SK-N-SH treated with all-trans-retinoic acid at 6 μM for 48 hours (cell line): ENCODE data around the gene CFL1.

Experiments used
- ATAC-seq: fragments of 200-7000 bp; cut with Tn5 transposase; 3 replicates; pipeline ENCODE4 v1.9.1; 2020; ENCODE audit warnings: mild to moderate bottlenecking, moderate library complexity
- ARNTL ChIP-seq: fragments of 450-650 bp; formaldehyde crosslinking; IDR thresholded peaks from 2 replicates; pipeline ENCODE4 v1.5.0; 2020; ENCODE audit warnings: low read depth, mild to moderate bottlenecking, moderate library complexity, borderline replicate concordance
- BACH2 ChIP-seq: fragments of 250-450 bp; sonication (Bioruptor Pico); IDR thresholded peaks from 2 replicates; pipeline ENCODE4 v1.9.0; 2021; ENCODE audit warnings: mild to moderate bottlenecking, borderline replicate concordance
- CSDC2 ChIP-seq: fragments of 250-450 bp; sonication (Bioruptor Pico); IDR thresholded peaks from 2 replicates; pipeline ENCODE4 v1.5.0; 2020; ENCODE audit warnings: mild to moderate bottlenecking, moderate library complexity
- CSRNP3 ChIP-seq: fragments of 250-450 bp; sonication (Bioruptor Pico); IDR thresholded peaks from 2 replicates; pipeline ENCODE4 v1.5.1; 2021; ENCODE audit warnings: mild to moderate bottlenecking, moderate library complexity
- ESRRG ChIP-seq: fragments of 250-450 bp; sonication (Bioruptor Pico); IDR thresholded peaks from 2 replicates; pipeline ENCODE4 v1.6.1; 2021; ENCODE audit warnings: mild to moderate bottlenecking
- GLIS3 ChIP-seq: fragments of 250-450 bp; sonication (Bioruptor Pico); IDR thresholded peaks from 2 replicates; pipeline ENCODE4 v1.5.0; 2020; ENCODE audit warnings: mild to moderate bottlenecking, moderate library complexity
- ISL1 ChIP-seq: fragments of 250-450 bp; sonication (Bioruptor Pico); IDR thresholded peaks from 2 replicates; pipeline ENCODE4 v2.1.2; 2022; ENCODE audit warnings: mild to moderate bottlenecking, moderate library complexity
- OSR1 ChIP-seq: fragments of 250-450 bp; sonication (Bioruptor Pico); IDR thresholded peaks from 2 replicates; pipeline ENCODE4 v1.8.0; 2022; ENCODE audit warnings: moderate library complexity, mild to moderate bottlenecking, inconsistent platforms
- POU6F1 ChIP-seq: fragments of 250-450 bp; sonication (Bioruptor Pico); IDR thresholded peaks from 2 replicates; pipeline ENCODE4 v1.8.0; 2021; ENCODE audit warnings: low read depth, mild to moderate bottlenecking, moderate library complexity, borderline replicate concordance
- RARB ChIP-seq: fragments of 250-450 bp; sonication (Bioruptor Pico); IDR thresholded peaks from 2 replicates; pipeline ENCODE4 v1.8.0; 2021; ENCODE audit warnings: mild to moderate bottlenecking, moderate library complexity
- TCF4 ChIP-seq: fragments of 250-450 bp; sonication (Bioruptor Pico); IDR thresholded peaks from 2 replicates; pipeline ENCODE4 v1.8.0; 2021; ENCODE audit warnings: mild to moderate bottlenecking, moderate library complexity, borderline replicate concordance
- TOX ChIP-seq: fragments of 250-450 bp; sonication (Bioruptor Pico); IDR thresholded peaks from 2 replicates; pipeline ENCODE4 v1.8.0; 2021; ENCODE audit warnings: mild to moderate bottlenecking, moderate library complexity, borderline replicate concordance
- ZC3H10 ChIP-seq: fragments of 250-450 bp; sonication (Bioruptor Pico); IDR thresholded peaks from 2 replicates; pipeline ENCODE4 v1.5.1; 2021; ENCODE audit warnings: mild to moderate bottlenecking, moderate library complexity
- ZFP3 ChIP-seq: fragments of 250-450 bp; sonication (Bioruptor Pico); IDR thresholded peaks from 2 replicates; pipeline ENCODE4 v1.5.0; 2020; ENCODE audit warnings: mild to moderate bottlenecking, moderate library complexity
- ZFP30 ChIP-seq: fragments of 450-650 bp; formaldehyde crosslinking; IDR thresholded peaks from 2 replicates; pipeline ENCODE4 v1.5.0; 2022; ENCODE audit warnings: mild to moderate bottlenecking, moderate library complexity
- ZNF565 ChIP-seq: fragments of 450-650 bp; formaldehyde crosslinking; conservative IDR thresholded peaks from 2 replicates; pipeline ENCODE4 v1.5.0; 2020; ENCODE audit warnings: low read depth, mild to moderate bottlenecking, moderate library complexity
- ZNF70 ChIP-seq: fragments of 450-650 bp; formaldehyde crosslinking; IDR thresholded peaks from 2 replicates; pipeline ENCODE4 v1.5.0; 2020; ENCODE audit warnings: mild to moderate bottlenecking, moderate library complexity
- ZNF8 ChIP-seq: fragments of 450-650 bp; formaldehyde crosslinking; IDR thresholded peaks from 2 replicates; pipeline ENCODE4 v1.5.0; 2020; ENCODE audit warnings: mild to moderate bottlenecking, moderate library complexity
- TF ChIP-seq, protein P1 (sequence below): fragments of 250-450 bp; sonication (Bioruptor Pico); IDR thresholded peaks from 2 replicates; pipeline ENCODE4 v1.5.0; 2020; ENCODE audit warnings: mild to moderate bottlenecking, moderate library complexity
- TF ChIP-seq, protein P2 (sequence below): fragments of 250-450 bp; sonication (Bioruptor Pico); IDR thresholded peaks from 2 replicates; pipeline ENCODE4 v1.5.1; 2020; ENCODE audit warnings: low read depth, mild to moderate bottlenecking, moderate library complexity

CFL1 gene

GRCh38 chr11:65864706-65865471, 6.9 kb upstream of the CFL1 start (continued):
- TF ChIP-seq CSRNP3 (no peak), GLIS3 (CRISPR knock-in tag) (no peak), BACH2 (CRISPR knock-in tag) (no peak), ZNF565 (no peak), ISL1 (no peak)
- TF ChIP-seq, all 23 proteins: peak for 0

- no peak for ATAC-seq
- TF ChIP-seq OSR1 (CRISPR knock-in tag) (no peak), ISL1 (no peak), ZFP3 (CRISPR knock-in tag) (no peak), ESRRG (CRISPR knock-in tag) (no peak), ZC3H10 (CRISPR knock-in tag) (no peak), CSRNP3 (no peak), ZNF70 (CRISPR knock-in tag) (no peak), CSDC2 (CRISPR knock-in tag) (no peak), TOX (CRISPR knock-in tag) (no peak), RARB (CRISPR knock-in tag) (no peak), TCF4 (CRISPR knock-in tag) (no peak), POU6F1 (CRISPR knock-in tag) (no peak), GLIS3 (CRISPR knock-in tag) (no peak)
- TF ChIP-seq, protein P1, sequence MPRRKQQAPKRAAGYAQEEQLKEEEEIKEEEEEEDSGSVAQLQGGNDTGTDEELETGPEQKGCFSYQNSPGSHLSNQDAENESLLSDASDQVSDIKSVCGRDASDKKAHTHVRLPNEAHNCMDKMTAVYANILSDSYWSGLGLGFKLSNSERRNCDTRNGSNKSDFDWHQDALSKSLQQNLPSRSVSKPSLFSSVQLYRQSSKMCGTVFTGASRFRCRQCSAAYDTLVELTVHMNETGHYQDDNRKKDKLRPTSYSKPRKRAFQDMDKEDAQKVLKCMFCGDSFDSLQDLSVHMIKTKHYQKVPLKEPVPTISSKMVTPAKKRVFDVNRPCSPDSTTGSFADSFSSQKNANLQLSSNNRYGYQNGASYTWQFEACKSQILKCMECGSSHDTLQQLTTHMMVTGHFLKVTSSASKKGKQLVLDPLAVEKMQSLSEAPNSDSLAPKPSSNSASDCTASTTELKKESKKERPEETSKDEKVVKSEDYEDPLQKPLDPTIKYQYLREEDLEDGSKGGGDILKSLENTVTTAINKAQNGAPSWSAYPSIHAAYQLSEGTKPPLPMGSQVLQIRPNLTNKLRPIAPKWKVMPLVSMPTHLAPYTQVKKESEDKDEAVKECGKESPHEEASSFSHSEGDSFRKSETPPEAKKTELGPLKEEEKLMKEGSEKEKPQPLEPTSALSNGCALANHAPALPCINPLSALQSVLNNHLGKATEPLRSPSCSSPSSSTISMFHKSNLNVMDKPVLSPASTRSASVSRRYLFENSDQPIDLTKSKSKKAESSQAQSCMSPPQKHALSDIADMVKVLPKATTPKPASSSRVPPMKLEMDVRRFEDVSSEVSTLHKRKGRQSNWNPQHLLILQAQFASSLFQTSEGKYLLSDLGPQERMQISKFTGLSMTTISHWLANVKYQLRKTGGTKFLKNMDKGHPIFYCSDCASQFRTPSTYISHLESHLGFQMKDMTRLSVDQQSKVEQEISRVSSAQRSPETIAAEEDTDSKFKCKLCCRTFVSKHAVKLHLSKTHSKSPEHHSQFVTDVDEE (CRISPR knock-in tag), result no peak
- TF ChIP-seq, protein P2, sequence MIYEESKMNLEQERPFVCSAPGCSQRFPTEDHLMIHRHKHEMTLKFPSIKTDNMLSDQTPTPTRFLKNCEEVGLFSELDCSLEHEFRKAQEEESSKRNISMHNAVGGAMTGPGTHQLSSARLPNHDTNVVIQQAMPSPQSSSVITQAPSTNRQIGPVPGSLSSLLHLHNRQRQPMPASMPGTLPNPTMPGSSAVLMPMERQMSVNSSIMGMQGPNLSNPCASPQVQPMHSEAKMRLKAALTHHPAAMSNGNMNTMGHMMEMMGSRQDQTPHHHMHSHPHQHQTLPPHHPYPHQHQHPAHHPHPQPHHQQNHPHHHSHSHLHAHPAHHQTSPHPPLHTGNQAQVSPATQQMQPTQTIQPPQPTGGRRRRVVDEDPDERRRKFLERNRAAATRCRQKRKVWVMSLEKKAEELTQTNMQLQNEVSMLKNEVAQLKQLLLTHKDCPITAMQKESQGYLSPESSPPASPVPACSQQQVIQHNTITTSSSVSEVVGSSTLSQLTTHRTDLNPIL (CRISPR knock-in tag), result no peak
- TF ChIP-seq, all 23 proteins: peak for 0
Observed at GRCh38 chr11:65863889-65864705, 6.1 kb upstream of the CFL1 start.

DNA sequence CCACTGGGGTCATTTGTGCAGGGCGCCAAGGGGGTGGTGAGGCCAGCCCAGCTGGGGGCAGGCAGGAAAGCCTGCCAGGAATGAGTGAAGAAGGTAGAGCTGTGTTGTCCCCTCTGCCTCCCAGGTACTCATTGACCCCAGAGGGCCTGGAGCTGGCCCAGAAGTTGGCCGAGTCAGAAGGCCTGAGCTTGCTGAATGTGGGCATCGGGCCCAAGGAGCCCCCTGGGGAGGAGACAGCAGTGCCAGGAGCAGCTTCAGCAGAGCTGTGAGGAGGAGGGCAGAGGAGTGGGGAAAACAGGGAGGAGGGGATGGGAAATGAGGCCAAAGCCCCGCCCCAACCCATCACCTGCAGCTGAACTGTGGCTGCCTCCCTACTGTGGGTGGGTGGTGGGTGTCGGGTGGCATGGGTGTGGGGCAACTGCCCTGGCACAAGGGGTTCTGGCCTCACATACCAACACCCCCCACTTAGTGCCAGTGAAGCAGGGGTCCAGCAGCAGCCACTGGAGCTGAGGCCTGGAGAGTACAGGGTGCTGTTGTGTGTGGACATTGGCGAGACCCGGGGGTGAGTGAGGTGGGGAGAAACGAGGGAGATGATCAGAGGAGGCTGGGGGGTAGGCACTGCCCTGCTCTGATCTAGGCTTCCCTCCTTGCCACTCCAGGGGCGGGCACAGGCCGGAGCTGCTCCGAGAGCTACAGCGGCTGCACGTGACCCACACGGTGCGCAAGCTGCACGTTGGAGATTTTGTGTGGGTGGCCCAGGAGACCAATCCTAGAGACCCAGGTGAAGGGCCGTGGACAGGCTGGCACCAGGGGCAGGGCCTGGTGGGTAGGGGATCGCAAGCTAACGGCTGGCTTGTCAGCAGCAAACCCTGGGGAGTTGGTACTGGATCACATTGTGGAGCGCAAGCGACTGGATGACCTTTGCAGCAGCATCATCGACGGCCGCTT, 5.2 kb upstream of the CFL1 start:
- ATAC-seq, result no peak
- TF ChIP-seq ZC3H10 (CRISPR knock-in tag), result no peak
- no peak for TF ChIP-seq ZNF8 (CRISPR knock-in tag)
- no peak for TF ChIP-seq ARNTL (CRISPR knock-in tag)
- no peak for TF ChIP-seq GLIS3 (CRISPR knock-in tag)
- TF ChIP-seq RARB (CRISPR knock-in tag), result no peak
- no peak for TF ChIP-seq POU6F1 (CRISPR knock-in tag)
- TF ChIP-seq ZFP30, result no peak
- TF ChIP-seq, protein P2 (CRISPR knock-in tag), result no peak
- TF ChIP-seq BACH2 (CRISPR knock-in tag), result no peak
- no peak for TF ChIP-seq OSR1 (CRISPR knock-in tag)
